SK-N-SH (cell line): Measurements from ENCODE around the gene GRPEL2. TPM values are rescaled to one million over a fixed set of nuclear protein-coding genes. Genes with fewer than 3 reads are reported as not detected.

Experiments
- CTCF ChIA-PET: fragments of 300-600, 350-600 bp; formaldehyde crosslinking; extraction: SDS; loops from one replicate; lab custom pipeline; 2021; lab: Yijun Ruan, JAX
- POLR2A ChIA-PET: fragments of 350-600 bp; sonication (Branson Sonifier 250); formaldehyde crosslinking; extraction: SDS; loops from one replicate; lab custom pipeline; 2020; ENCODE audit warnings: antibody characterized with exemption, inconsistent platforms; lab: Yijun Ruan, JAX
- DNase-seq: peaks from one replicate; pipeline ENCODE4 v3.0.0; 2012
- H2AFZ ChIP-seq: fragments of 200-600 bp; sonication (generic); 2 replicates; pipeline ENCODE4 v1.8.1; 2016; ENCODE audit warnings: antibody characterized with exemption, mild to moderate bottlenecking, low read depth
- H3F3A ChIP-seq: fragments of 200-600 bp; sonication (generic); replicated peaks from 2 replicates; pipeline ENCODE3; 2016; ENCODE audit warnings: antibody characterized with exemption, mild to moderate bottlenecking; ENCODE audit not compliant: insufficient read depth
- H3K27ac ChIP-seq, 2 experiments: fragments of 200-500 bp in 1 of 2; fragments of 200-600 bp in 1 of 2; sonication (Bioruptor generic) in 1 of 2; sonication (generic), shearing (Covaris generic) in 1 of 2; 2 replicates each; pipeline versions ENCODE4 v1.5.1 to v1.6.1; 2014 to 2016; ENCODE audit warnings: low read depth in 2 of 2, inconsistent platforms in 1 of 2, low read length in 1 of 2, mild to moderate bottlenecking in 1 of 2, mixed read lengths in 1 of 2
- H3K27me3 ChIP-seq: fragments of 200-600 bp; sonication (generic), shearing (Covaris generic); 2 replicates; pipeline ENCODE4 v1.6.1; 2016; ENCODE audit warnings: mixed run types; ENCODE audit not compliant: insufficient read depth
- H3K36me3 ChIP-seq, 2 experiments: fragments of 200-500 bp in 1 of 2; fragments of 200-600 bp in 1 of 2; sonication (Bioruptor generic) in 1 of 2; sonication (generic) in 1 of 2; replicated peaks in 1 of 2; 2 replicates each; pipeline versions ENCODE3 to v1.5.1; 2014 to 2016; ENCODE audit warnings: low read length in 1 of 2, mild to moderate bottlenecking in 1 of 2; ENCODE audit not compliant: insufficient read depth in 2 of 2, control insufficient read depth in 1 of 2
- H3K4me1 ChIP-seq, 2 experiments: fragments of 200-500 bp in 1 of 2; fragments of 200-600 bp in 1 of 2; sonication (Bioruptor generic) in 1 of 2; sonication (generic), shearing (Covaris generic) in 1 of 2; 2 replicates each; pipeline versions ENCODE4 v1.5.1 to v1.6.1; 2014 to 2016; ENCODE audit warnings: low read depth in 1 of 2, low read length in 1 of 2, mixed run types in 1 of 2; ENCODE audit not compliant: insufficient read depth in 2 of 2, control insufficient read depth in 1 of 2
- H3K4me2 ChIP-seq: fragments of 200-600 bp; sonication (generic), shearing (Covaris generic); 2 replicates; pipeline ENCODE4 v1.6.1; 2017; ENCODE audit warnings: mixed run types
- H3K4me3 ChIP-seq, 2 experiments: fragments of 200-500 bp in 1 of 2; fragments of 200-600 bp in 1 of 2; sonication (Bioruptor generic) in 1 of 2; sonication (generic), shearing (Covaris generic) in 1 of 2; 2 replicates each; pipeline versions ENCODE4 v1.5.1 to v1.8.1; 2014 to 2016; ENCODE audit warnings: low read depth in 2 of 2, inconsistent platforms in 1 of 2, low read length in 1 of 2, mild to moderate bottlenecking in 1 of 2, mixed read lengths in 1 of 2, moderate library complexity in 1 of 2
- H3K79me2 ChIP-seq: fragments of 200-600 bp; sonication (generic); 2 replicates; pipeline ENCODE4 v1.8.1; 2017; ENCODE audit warnings: mild to moderate bottlenecking; ENCODE audit not compliant: insufficient read depth
- H3K9ac ChIP-seq: fragments of 200-600 bp; sonication (generic); 2 replicates; pipeline ENCODE4 v1.6.1; 2017; ENCODE audit warnings: mixed run types
- H3K9me2 ChIP-seq: fragments of 200-600 bp; sonication (generic); 2 replicates; pipeline ENCODE4 v1.6.1; 2017; ENCODE audit warnings: mixed run types
- H3K9me3 ChIP-seq: fragments of 200-600 bp; sonication (generic); 2 replicates; pipeline ENCODE4 v1.6.1; 2017; ENCODE audit warnings: mixed run types, mild to moderate bottlenecking, moderate library complexity
- H4K20me1 ChIP-seq: fragments of 200-600 bp; sonication (generic); 2 replicates; pipeline ENCODE4 v1.6.1; 2017; ENCODE audit warnings: mild to moderate bottlenecking, mixed run types; ENCODE audit not compliant: insufficient read depth
- CHD2 ChIP-seq: fragments of 150-350 bp; IDR thresholded peaks from 2 replicates; pipeline ENCODE4 v1.6.1; 2018; ENCODE audit warnings: low read length; ENCODE audit not compliant: partially characterized antibody
- ELF1 ChIP-seq: IDR thresholded peaks from 2 replicates; pipeline ENCODE4 v1.4.0; 2012
- FOSL2 ChIP-seq: IDR thresholded peaks from 2 replicates; pipeline ENCODE4 v1.4.0; 2012; ENCODE audit warnings: low read depth, mild to moderate bottlenecking, moderate library complexity, borderline replicate concordance
- FOXM1 ChIP-seq: IDR thresholded peaks from 2 replicates; pipeline ENCODE4 v1.4.0; 2012; ENCODE audit warnings: low read depth, mild to moderate bottlenecking
- GABPA ChIP-seq: IDR thresholded peaks from 2 replicates; pipeline ENCODE4 v1.4.0; 2012; ENCODE audit warnings: low read depth, mild to moderate bottlenecking
- GATA2 ChIP-seq: sonication (generic); formaldehyde crosslinking; IDR thresholded peaks from 2 replicates; pipeline ENCODE4 v1.5.0; 2020; ENCODE audit warnings: mild to moderate bottlenecking, missing genetic modification reagents
- JUND ChIP-seq: IDR thresholded peaks from 2 replicates; pipeline ENCODE4 v1.4.0; 2012
- MAX ChIP-seq: IDR thresholded peaks from 2 replicates; pipeline ENCODE4 v1.4.0; 2012; ENCODE audit warnings: low read depth
- MXI1 ChIP-seq: IDR thresholded peaks from 2 replicates; pipeline ENCODE4 v1.6.1; 2012; ENCODE audit warnings: mild to moderate bottlenecking, low read depth, low read length, improper control_type of control experiment
- NFIC ChIP-seq: IDR thresholded peaks from 2 replicates; pipeline ENCODE4 v1.4.0; 2012; ENCODE audit warnings: borderline replicate concordance
- NRF1 ChIP-seq: IDR thresholded peaks from 2 replicates; pipeline ENCODE4 v1.6.1; 2012; ENCODE audit warnings: low read depth, mild to moderate bottlenecking, low read length
- RAD21 ChIP-seq: IDR thresholded peaks from 2 replicates; pipeline ENCODE4 v1.6.1; 2012; ENCODE audit warnings: mild to moderate bottlenecking, low read length
- RCOR1 ChIP-seq: fragments of 150-350 bp; IDR thresholded peaks from 2 replicates; pipeline ENCODE4 v1.6.1; 2017; ENCODE audit warnings: antibody characterized with exemption, low read length
- RXRA ChIP-seq: IDR thresholded peaks from 2 replicates; pipeline ENCODE4 v1.4.0; 2012; ENCODE audit warnings: low read depth, mild to moderate bottlenecking, borderline replicate concordance
- SMC3 ChIP-seq: IDR thresholded peaks from 2 replicates; pipeline ENCODE4 v1.6.1; 2012; ENCODE audit warnings: low read depth, low read length, improper control_type of control experiment
- TEAD4 ChIP-seq: IDR thresholded peaks from 2 replicates; pipeline ENCODE4 v1.4.0; 2012; ENCODE audit warnings: mild to moderate bottlenecking, borderline replicate concordance; ENCODE audit not compliant: insufficient read depth
- USF2 ChIP-seq: fragments of 150-350 bp; IDR thresholded peaks from 2 replicates; pipeline ENCODE4 v1.6.1; 2017; ENCODE audit warnings: antibody characterized with exemption, low read length, low read depth, borderline replicate concordance
- WGBS: methylation state at CpG from one replicate; pipeline ENCODE4 v1.1.6; 2017; ENCODE audit warnings: low lambda C conversion rate; 5-methylcytosine and 5-hydroxymethylcytosine counted together
- polyA plus RNA-seq, 3 experiments: library from polyadenylated mRNA; depleted of rRNA; stranded (reverse); fragments of >200 nt; gene quantifications; 2 replicates each; pipeline ENCODE4 v1.2.3, GENCODE V29; 2012
- TF ChIP-seq, protein P1 (sequence below): IDR thresholded peaks from 2 replicates; pipeline ENCODE4 v1.4.0; 2012; ENCODE audit warnings: low read depth, borderline replicate concordance
- TF ChIP-seq, protein P2 (sequence below): IDR thresholded peaks from 2 replicates; pipeline ENCODE4 v1.4.0; 2012; ENCODE audit warnings: low read depth, borderline replicate concordance
- TF ChIP-seq, protein P3 (sequence below): IDR thresholded peaks from 2 replicates; pipeline ENCODE4 v1.6.1; 2012; ENCODE audit warnings: mild to moderate bottlenecking, low read depth, low read length, moderate library complexity

GRPEL2 gene
- polyA plus RNA-seq, 1 of the 3 experiments (the other 2 are of a cell fraction), result 4.6 TPM

DNA sequence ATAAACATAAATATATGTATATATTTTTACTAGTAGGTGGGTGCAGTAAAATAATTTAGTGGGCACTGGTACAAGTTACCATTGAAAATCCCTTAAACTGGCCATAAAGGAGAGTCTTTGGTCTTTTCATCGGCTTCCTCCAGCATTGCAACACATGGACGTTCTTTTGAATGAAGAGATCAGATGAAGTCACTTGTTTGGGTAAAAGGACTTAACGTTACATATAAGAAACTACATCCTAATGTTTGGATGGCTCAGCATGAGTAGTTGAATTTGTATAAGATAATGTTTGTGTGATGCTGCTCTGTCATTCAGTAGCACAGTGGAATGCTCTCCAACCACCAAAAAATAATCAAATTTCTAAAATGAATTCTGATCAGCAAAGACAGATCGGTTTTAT lies 42.1 kb upstream of the GRPEL2 start:
- no peaks in the 10 kb centered on the region for H3K27me3 ChIP-seq
- CTCF ChIA-PET, result interaction anchor here (3.2 kb wide), 1 partner anchor 14 kb away, joined by 14 read pairs; no protein-coding TSS in a partner anchor
- H3K79me2 ChIP-seq, result no peaks in the 10 kb centered on the region
- WGBS, result 88% methylated on average over 4 of the region's 4 CpGs
- no peak for DNase-seq
- H3K36me3 ChIP-seq, result no peaks in the 10 kb centered on the region
- H3K4me3 ChIP-seq, result no peak overlapping the region
- H3K9ac ChIP-seq, result no peak overlapping the region
- TF ChIP-seq USF2 (no peak), MXI1 (no peak), NRF1 (no peak), RCOR1 (no peak), RXRA (no peak), GATA2 (no peak), CHD2 (no peak), NFIC (no peak), ELF1 (no peak), TEAD4 (no peak), FOSL2 (no peak)
- TF ChIP-seq, protein P1, sequence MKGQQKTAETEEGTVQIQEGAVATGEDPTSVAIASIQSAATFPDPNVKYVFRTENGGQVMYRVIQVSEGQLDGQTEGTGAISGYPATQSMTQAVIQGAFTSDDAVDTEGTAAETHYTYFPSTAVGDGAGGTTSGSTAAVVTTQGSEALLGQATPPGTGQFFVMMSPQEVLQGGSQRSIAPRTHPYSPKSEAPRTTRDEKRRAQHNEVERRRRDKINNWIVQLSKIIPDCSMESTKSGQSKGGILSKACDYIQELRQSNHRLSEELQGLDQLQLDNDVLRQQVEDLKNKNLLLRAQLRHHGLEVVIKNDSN, result no peak
- no peaks in the 10 kb centered on the region for H3K9me2 ChIP-seq
- POLR2A ChIA-PET, result no interaction called here
- H3K4me2 ChIP-seq, result no peak overlapping the region
- no peaks in the 10 kb centered on the region for H3K9me3 ChIP-seq
- no peak overlapping the region for H2AFZ ChIP-seq
- no peaks in the 10 kb centered on the region for H4K20me1 ChIP-seq
- no peaks in the 10 kb centered on the region for H3F3A ChIP-seq
- H3K27ac ChIP-seq, result no peak overlapping the region
- H3K4me1 ChIP-seq, result peaks cover 0 to 6% of the 10 kb centered on the region in 2 experiments; a peak in 1 of 4 replicates

GRCh38 chr5:149304195-149305078 lies 40.9 kb upstream of the GRPEL2 start:
- Histone ChIP-seq H3K79me2 (no peaks in the 10 kb centered on the region), H3K9ac (no peak overlapping the region), H3K4me1 (peaks cover 0 to 6% of the 10 kb centered on the region in 2 experiments; a peak in 1 of 4 replicates), H3K4me3 (no peak overlapping the region), H4K20me1 (no peaks in the 10 kb centered on the region), H3K9me2 (no peaks in the 10 kb centered on the region), H3K27me3 (no peaks in the 10 kb centered on the region), H3K36me3 (no peaks in the 10 kb centered on the region), H3K9me3 (no peaks in the 10 kb centered on the region), H2AFZ (no peak overlapping the region), H3F3A (no peaks in the 10 kb centered on the region), H3K27ac (no peak overlapping the region), H3K4me2 (no peak overlapping the region)
- no peak for DNase-seq
- WGBS, result 91% methylated on average over 7 of the region's 11 CpGs
- POLR2A ChIA-PET, result no interaction called here
- CTCF ChIA-PET, result interaction anchor here (0.8 to 2.7 kb wide), 3 partner anchors 14 to 67 kb away, joined by 3 to 11 read pairs (median 5); no protein-coding TSS in a partner anchor
- TF ChIP-seq ELF1 (no peak), GABPA (no peak), SMC3 (no peak), MXI1 (no peak), JUND (no peak), TEAD4 (no peak), FOSL2 (no peak), MAX (no peak), FOXM1 (no peak), RAD21 (no peak)
- TF ChIP-seq, protein P2, sequence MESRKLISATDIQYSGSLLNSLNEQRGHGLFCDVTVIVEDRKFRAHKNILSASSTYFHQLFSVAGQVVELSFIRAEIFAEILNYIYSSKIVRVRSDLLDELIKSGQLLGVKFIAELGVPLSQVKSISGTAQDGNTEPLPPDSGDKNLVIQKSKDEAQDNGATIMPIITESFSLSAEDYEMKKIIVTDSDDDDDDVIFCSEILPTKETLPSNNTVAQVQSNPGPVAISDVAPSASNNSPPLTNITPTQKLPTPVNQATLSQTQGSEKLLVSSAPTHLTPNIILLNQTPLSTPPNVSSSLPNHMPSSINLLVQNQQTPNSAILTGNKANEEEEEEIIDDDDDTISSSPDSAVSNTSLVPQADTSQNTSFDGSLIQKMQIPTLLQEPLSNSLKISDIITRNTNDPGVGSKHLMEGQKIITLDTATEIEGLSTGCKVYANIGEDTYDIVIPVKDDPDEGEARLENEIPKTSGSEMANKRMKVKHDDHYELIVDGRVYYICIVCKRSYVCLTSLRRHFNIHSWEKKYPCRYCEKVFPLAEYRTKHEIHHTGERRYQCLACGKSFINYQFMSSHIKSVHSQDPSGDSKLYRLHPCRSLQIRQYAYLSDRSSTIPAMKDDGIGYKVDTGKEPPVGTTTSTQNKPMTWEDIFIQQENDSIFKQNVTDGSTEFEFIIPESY, result no peak
- TF ChIP-seq, protein P3, sequence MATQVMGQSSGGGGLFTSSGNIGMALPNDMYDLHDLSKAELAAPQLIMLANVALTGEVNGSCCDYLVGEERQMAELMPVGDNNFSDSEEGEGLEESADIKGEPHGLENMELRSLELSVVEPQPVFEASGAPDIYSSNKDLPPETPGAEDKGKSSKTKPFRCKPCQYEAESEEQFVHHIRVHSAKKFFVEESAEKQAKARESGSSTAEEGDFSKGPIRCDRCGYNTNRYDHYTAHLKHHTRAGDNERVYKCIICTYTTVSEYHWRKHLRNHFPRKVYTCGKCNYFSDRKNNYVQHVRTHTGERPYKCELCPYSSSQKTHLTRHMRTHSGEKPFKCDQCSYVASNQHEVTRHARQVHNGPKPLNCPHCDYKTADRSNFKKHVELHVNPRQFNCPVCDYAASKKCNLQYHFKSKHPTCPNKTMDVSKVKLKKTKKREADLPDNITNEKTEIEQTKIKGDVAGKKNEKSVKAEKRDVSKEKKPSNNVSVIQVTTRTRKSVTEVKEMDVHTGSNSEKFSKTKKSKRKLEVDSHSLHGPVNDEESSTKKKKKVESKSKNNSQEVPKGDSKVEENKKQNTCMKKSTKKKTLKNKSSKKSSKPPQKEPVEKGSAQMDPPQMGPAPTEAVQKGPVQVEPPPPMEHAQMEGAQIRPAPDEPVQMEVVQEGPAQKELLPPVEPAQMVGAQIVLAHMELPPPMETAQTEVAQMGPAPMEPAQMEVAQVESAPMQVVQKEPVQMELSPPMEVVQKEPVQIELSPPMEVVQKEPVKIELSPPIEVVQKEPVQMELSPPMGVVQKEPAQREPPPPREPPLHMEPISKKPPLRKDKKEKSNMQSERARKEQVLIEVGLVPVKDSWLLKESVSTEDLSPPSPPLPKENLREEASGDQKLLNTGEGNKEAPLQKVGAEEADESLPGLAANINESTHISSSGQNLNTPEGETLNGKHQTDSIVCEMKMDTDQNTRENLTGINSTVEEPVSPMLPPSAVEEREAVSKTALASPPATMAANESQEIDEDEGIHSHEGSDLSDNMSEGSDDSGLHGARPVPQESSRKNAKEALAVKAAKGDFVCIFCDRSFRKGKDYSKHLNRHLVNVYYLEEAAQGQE, result no peak
